GM19395 (cell line): Measurements from ENCODE around the gene SLC35E4.
"Not testable (repeated sequence)": the region's sequence is repeated elsewhere in the genome, so short reads cannot be mapped to it uniquely, and the experiment has no call there.

Source experiments
- ATAC-seq: cut with Tn5 transposase; IDR thresholded peaks from one replicate; pipeline ENCODE4 v1.9.1; 2021; ENCODE audit warnings: mild to moderate bottlenecking, moderate library complexity; ENCODE audit not compliant: unreplicated experiment

Gene SLC35E4

DNA sequence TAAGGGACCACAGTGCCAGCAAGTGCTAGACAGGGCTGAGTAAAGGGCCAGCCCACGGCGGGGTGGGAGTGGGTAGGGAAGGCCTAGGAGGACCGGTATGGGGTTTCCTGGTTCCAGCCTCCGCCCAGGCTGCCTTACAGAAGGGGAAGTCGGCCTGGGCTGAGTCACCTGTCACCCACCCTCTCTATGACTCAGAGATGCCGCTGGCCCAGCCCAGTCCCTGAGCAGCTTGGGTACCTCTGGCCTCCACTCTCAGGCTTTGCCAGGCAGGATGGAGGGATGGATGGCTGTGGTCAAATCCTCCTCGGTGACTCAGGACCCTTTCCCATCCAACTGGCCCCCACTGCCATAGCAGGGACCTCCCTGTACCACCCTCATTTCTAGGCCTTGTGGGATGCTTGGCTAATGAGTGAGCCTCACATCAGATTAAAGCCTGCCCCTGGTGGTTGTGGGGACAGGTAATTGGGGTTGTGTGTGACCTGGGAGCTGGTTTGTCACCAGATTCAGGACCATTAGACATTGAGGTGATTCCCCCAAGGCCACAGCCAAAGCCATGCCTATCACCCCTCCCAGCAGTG, 13.9 kb downstream of the SLC35E4 start:
- ATAC-seq: no peak

GRCh38 chr22:30650508-30651116, 15.0 kb downstream of the SLC35E4 start:
- no peak for ATAC-seq

GRCh38 chr22:30652852-30653251, 17.3 kb downstream of the SLC35E4 start:
- ATAC-seq: no peak

- no peak for ATAC-seq
Measured at GRCh38 chr22:30654361-30654760, 18.8 kb downstream of the SLC35E4 start.

DNA sequence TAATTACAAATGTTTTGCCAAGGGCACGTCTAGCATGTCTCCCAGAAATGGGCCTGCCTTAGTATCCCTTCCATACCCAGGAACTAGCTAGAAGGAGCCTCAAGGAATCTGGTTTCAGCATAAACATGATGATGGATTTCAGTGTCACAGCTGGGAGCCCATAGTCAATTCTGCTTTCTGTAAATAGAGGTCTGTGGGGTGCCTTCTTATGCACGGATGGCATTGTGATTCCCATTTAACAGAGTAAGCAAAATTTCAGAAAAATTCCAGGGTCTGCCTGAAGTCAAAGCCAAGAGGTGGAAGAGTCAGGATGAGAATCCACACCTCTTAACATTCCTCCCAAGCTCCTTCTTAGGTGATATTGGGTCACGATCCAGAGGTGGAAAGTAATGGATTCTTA, 20.0 kb downstream of the SLC35E4 start:
- no peak for ATAC-seq

DNA sequence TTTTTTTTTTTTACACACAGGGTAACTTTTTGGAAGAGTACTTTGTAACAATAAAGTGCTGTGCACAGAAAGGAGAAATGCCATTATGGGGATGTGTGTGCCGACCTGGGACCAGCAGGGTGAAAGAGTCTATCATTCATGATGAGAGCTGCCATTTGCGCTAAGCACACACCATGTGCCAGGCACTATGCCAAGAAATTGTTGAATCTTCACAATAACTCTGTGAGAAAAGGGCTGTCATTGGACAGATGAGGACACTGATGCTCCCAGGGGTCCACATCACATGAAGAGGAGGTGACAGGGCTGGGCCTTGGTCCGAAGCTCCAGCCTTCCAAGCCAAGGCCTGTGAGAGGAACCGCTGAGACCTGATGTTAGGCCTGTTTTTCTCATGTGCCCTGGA, 26.5 kb downstream of the SLC35E4 start:
- no peak for ATAC-seq

DNA sequence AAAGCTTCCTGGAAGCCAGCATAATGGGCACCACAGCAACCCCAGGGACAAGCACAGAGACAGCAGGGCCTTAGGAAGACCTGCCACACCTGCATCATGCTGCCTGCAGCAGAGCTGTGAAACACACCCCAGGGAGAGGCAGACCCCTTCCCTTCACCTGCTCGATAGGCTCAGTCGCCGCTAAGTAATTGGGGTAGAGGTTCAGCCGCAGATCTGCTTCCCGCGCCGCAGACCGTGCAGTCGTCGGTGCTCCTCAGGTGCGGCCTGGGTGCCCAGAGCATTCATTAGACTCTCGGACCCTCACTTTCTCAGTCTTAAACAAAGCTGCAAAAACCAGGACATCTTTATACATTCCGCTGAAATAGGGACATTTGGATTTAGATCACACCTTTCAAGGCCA, 29.2 kb downstream of the SLC35E4 start:
- no peak for ATAC-seq

GRCh38 chr22:30665266-30665665, 29.7 kb downstream of the SLC35E4 start:
- ATAC-seq: no peak

GRCh38 chr22:30665786-30666185, 30.2 kb downstream of the SLC35E4 start:
- no peak for ATAC-seq

GRCh38 chr22:30667107-30667493, 31.5 kb downstream of the SLC35E4 start:
- peak; percentile 22 for ATAC-seq

GRCh38 chr22:30667494-30668385, 32.2 kb downstream of the SLC35E4 start, which contains the start of gene DUSP18:
Gene DUSP18, minus strand, starts transcription at chr22:30667875. Its CDS starts 3,872 bp downstream, at chr22:30664003.
- peak; percentile 85 for ATAC-seq

- no peak for ATAC-seq
Measured at GRCh38 chr22:30668386-30668710, 32.8 kb downstream of the SLC35E4 start.

DNA sequence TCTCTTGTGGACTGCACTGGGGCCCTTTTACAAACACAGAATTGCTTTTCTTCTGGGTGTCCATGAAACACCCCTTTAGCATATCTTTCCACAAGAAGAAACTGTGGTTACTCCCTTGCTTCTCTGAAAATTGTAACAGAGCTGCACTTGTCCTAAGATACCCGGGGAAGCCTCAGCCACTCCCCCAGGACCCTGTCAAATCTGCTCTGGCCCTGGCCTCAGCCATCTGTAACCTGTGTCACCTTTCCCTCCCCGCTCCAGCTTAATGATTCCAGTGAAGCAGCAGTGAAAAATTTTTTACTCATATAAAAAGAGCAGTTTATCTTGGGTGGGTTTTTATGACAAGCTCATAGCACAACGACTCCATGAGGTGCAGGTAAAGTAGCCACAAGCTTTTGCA, 35.5 kb downstream of the SLC35E4 start:
- no peak for ATAC-seq

GRCh38 chr22:30673136-30673535, 37.6 kb downstream of the SLC35E4 start:
- no peak for ATAC-seq

DNA sequence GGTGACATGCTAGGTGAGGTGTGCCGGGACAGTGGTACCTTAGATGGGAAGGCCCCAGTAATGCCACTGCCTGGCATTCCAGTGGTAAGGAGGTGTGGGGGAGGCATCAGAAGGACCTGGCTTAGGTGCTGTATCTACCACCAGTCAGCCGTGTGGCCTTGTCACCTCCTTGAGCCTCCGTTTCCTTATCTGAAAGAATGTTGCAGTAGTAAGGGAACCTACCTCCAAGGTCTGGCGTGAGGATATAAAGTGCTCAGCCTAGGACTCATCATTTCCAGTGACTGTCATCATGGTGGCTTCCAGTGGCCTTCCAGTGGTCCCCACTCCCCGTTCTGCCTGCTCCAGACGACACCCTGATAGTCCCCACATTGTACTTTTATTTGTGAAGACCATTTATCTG, 38.9 kb downstream of the SLC35E4 start:
- no peak for ATAC-seq

GRCh38 chr22:30675436-30675835, 39.9 kb downstream of the SLC35E4 start:
- no peak for ATAC-seq

GRCh38 chr22:30676565-30676964, 41.0 kb downstream of the SLC35E4 start:
- ATAC-seq: not testable (repeated sequence)

GRCh38 chr22:30679895-30680690, 44.5 kb downstream of the SLC35E4 start:
- ATAC-seq: not testable (repeated sequence)

DNA sequence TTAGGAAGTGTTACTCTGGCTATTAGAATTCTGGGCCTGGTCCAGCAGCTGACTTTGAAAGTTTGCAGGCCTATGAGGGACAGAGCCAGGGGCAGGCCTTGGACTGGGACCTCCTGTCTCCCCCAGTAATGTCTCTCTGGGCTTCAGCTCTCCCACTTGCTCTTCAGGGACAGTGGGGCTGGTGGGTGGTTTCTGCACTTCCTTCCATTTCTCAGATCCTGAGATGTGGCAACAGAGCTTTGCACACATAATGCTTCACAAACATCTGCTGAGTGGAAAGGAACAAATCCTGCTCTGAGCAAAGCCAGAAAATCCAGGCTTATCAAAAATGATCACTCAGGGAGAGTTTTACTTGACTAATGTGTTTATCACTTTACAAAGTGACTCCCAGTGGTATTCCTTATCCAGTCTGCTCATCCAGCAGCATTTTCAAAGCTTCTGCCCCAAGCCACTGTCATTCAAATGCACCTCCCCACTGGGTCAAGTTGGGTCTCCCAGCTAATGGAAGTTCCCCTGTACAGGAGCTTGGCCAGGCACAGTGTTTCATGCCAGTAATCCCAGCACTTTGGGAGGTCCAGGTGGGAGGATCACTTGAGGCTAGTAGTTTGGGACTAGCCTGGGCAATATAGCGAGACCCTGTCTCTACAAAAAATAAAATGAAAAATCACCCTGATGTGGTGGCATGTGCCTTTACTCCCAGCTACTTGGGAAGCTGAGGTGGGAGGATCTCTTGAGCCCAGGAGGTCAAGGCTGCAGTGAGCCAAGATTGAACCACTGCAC, 45.6 kb downstream of the SLC35E4 start:
- ATAC-seq: no peak

- no peak for ATAC-seq
Measured at GRCh38 chr22:30681831-30682230, 46.2 kb downstream of the SLC35E4 start.
